HFF-Myc (cell line): ENCODE data around the gene STX16.

Experiments used
- DNase-seq: peaks from one replicate; pipeline ENCODE4 v3.0.0-alpha.2; 2011; ENCODE audit warnings: low read depth; ENCODE audit errors: extremely low read depth
- H3K4me3 ChIP-seq: replicated peaks from 2 replicates; pipeline ENCODE4 v1.5.1; 2011; ENCODE audit warnings: low read depth, mild to moderate bottlenecking, control low read depth, low read length
- TF ChIP-seq, protein P1 (sequence below): IDR thresholded peaks from 2 replicates; pipeline ENCODE4 v1.5.1; 2012; ENCODE audit warnings: mild to moderate bottlenecking, low read depth, low read length, control low read depth; ENCODE audit errors: missing control alignments

STX16 gene

DNA sequence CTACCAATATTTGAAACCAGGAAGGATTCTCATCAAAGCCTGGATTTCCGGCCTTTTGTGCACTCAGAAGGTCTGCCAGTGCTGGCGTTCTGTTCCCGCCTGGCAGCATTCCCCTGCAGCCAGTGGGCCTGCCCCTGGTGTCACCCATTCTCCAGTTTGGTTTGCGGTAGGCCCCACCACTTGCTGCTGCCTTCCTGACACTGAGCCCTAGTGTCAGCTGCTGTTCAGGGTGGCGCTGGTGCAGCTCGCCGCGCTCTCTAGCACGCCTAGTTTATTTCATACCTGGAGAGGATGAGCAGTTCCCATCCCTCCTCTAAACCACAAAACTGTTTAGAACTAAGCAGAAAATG is 51.1 kb downstream of the STX16 start:
- TF ChIP-seq, protein P1, sequence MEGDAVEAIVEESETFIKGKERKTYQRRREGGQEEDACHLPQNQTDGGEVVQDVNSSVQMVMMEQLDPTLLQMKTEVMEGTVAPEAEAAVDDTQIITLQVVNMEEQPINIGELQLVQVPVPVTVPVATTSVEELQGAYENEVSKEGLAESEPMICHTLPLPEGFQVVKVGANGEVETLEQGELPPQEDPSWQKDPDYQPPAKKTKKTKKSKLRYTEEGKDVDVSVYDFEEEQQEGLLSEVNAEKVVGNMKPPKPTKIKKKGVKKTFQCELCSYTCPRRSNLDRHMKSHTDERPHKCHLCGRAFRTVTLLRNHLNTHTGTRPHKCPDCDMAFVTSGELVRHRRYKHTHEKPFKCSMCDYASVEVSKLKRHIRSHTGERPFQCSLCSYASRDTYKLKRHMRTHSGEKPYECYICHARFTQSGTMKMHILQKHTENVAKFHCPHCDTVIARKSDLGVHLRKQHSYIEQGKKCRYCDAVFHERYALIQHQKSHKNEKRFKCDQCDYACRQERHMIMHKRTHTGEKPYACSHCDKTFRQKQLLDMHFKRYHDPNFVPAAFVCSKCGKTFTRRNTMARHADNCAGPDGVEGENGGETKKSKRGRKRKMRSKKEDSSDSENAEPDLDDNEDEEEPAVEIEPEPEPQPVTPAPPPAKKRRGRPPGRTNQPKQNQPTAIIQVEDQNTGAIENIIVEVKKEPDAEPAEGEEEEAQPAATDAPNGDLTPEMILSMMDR: no peak
- DNase-seq: no peak
- H3K4me3 ChIP-seq: no peak overlapping the region

GRCh38 chr20:58702859-58703648 is 52.0 kb downstream of the STX16 start:
- DNase-seq: no peak
- TF ChIP-seq, protein P1: peak; percentile 28
- no peak overlapping the region for H3K4me3 ChIP-seq

DNA sequence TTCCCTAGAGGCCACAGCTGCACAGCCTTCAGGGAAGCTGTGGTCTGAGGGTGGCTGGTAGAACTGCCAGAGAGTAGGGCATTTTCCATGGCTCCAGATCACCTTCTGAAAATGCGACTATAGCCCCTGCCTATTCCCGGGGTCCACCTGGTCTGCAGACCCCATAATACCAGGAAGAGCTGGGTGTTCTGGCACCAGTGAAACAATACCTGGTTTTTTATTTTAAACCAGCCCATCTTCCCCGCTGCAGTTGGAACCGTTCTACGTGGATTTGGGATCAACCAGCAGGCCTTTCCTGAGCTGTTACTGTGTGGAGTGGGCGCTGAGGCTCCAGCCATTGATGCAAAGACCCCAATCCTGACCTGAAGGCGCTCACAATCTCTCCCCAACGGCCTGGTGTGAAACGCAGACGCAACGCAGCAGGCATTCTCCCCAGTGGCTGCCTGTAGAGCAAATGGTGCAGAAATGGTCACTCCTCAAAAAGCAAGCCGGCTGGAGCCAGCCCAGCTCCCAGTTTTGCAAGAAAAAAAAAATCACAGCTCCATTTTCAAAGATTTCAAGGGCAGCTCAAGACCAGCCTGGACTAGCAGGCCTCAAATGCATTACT is 52.8 kb downstream of the STX16 start:
- no peak overlapping the region for H3K4me3 ChIP-seq
- TF ChIP-seq, protein P1: no peak
- DNase-seq: no peak

- TF ChIP-seq, protein P1: no peak
- H3K4me3 ChIP-seq: no peak overlapping the region
Observed at GRCh38 chr20:58705208-58705926, 54.3 kb downstream of the STX16 start.

DNA sequence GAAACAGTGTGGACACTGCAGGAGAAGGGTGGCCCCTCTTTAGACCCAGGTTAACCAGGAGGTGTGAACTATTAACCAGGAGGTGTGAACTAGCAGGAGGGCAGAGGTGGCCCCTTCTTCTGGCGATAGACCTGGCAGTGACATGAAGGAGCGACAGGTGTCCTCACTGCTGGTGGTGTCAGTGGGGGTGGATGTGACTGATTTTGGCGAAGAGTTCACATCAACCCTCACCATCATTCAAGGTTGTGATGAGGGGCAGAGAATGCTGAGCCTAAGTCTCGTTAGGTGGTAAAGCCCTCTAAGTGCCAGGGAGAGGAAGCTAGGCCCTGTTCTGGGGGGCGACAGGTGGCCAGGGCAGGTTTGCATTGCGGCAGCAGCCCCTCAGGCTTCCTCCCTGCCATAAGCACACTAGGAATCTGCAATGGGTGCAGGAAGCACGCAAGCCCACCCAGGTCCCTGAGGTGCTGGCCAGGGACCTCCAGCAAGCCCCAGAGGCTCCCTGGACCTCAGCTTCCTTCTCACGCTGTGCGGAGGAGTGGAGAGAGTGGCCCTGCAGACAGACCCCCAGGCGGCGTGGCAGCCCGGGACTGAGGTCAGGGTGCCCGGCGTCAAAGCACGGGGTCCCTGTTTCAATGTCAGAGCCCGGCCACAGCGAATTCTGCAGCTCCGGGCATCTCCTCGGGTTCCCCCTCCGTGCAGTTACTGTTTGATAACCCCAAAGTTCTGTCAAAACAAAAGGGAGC is 55.2 kb downstream of the STX16 start:
- no peak for DNase-seq
- TF ChIP-seq, protein P1: no peak

More at GRCh38 chr20:58705208-58705926, 54.3 kb downstream of the STX16 start:
- DNase-seq: no peak

GRCh38 chr20:58706975-58707681 is 56.0 kb downstream of the STX16 start:
- no peak overlapping the region for H3K4me3 ChIP-seq
- no peak for DNase-seq
- TF ChIP-seq, protein P1: no peak

More for the DNA sequence above, 55.2 kb downstream of the STX16 start:
- no peak overlapping the region for H3K4me3 ChIP-seq
